Hematopoietic multipotent progenitor cell treated with erythropoietin and hydrocortisone succinate and interleukin-3 and kit ligand, for 17 days (in vitro differentiated cells): ENCODE results near the gene VWA7.
A peak's percentile ranks its signal among the peaks of the same experiment; 100 is the strongest.

Experiments
- DNase-seq: peaks from one replicate; pipeline ENCODE4 v3.0.0-alpha.2; 2015; ENCODE audit warnings: low spot score

The VWA7 gene

GRCh38 chr6:31729979-31730630, 47.0 kb downstream of the VWA7 start:
- peak; percentile 79 for DNase-seq

DNA sequence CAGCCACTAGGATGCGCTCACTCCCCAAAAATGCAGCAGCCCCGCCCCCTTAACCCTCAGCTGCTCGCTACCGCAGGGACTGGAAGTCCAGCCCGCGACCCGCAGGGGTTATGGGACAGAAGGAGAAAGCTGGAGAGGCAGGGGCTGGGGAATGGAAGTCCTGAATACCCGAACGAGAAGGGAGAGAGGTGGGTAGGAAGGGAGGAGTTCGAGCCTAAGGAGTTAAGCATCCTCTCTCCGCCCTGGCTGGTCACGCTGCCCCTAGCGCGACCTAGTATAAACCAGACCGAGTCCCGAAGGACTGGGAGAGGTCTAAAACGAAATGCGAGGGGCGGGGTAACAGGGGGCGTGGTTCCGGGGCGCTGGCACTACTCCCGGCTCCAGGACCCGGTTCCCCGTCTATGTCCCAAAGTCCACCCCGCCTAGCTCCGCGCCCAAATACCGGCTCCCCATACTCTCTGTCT, 47.6 kb downstream of the VWA7 start:
- peak; percentile 85 for DNase-seq

DNA sequence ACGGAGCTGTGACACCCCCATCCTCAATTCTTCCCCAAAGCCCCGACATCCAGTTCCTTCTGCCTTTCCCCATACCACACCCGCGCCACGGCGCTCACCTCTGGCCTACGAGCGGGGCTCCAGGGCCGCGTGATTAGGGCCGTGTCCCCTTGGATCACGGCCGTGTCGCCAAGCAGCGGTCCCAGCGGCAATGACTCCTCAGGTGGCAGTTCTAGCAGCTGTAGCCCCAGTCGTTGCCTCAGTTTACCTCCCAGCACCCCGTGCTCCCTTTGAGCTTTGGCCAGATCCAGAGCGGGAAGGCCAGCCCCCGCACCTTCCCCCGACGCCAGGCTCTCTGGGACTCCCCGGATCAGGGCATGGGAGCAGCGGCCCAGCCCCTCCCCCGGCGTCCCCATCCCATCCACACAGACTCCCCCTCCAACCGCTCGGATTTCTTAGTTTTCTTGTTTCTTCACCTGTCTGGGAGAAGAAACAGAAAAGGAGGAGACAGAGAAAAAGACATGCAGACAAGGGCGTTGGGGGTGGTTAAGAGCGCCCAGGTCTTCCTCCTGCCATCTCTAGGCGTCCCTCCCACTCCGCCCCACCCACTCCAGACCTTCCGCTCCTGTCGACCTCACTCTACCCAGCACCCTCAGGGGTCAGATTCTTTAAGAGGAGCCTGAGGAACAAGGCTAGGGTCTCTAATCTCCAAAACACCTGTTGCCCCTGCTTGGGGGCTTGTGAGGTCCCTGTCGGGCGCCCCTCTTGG, 48.2 kb downstream of the VWA7 start, which contains the start of gene DDAH2:
DDAH2 (minus strand) TSS at position 533 of the 748 bp plus-strand sequence; CDS start at position 395, 138 bp downstream.
- DNase-seq = no peak

- DNase-seq = no peak
Observed at GRCh38 chr6:31727717-31728671, 49.1 kb downstream of the VWA7 start.

GRCh38 chr6:31727034-31727716, 50.0 kb downstream of the VWA7 start:
- no peak for DNase-seq

DNA sequence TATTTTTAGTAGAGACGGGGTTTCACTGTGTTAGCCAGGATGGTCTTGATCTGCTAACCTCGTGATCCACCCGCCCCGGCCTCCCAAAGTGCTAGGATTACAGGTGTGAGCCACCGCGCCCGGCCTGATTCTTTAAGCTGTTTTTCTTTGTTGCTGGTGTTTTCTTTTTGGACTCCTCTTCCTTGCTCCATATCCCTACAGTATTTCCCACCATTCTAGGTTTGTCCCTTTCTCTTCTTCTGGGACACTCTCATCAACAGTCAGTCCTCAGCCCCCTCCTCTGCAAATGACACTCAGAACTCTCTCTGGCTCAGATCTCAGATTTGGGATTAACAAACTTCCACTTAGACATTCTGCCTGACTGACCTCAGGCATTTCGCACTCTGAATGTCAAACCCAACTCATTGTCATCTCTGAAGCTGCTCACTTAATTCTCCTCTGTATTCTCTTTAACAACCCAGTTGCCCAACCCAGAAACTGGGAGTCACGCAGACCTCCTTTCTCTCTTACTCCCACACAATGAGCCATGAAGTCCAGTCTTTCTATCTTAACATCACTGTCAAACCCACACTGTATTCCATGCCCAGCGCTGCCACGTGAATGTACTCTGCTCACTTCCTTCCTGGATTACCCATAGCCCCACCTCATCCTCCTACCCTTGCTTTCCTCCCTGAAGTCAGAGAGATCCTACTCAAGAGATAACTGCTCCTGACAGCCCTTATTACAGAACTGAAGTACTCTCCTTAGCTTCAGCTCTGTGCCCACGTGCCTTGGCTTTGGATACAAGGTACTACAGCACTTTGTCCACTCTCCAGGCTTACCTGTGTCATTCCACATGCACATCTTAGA, 51.4 kb downstream of the VWA7 start:
- DNase-seq = no peak

GRCh38 chr6:31723980-31724691, 53.0 kb downstream of the VWA7 start:
- DNase-seq = no peak

- DNase-seq = no peak
Observed at GRCh38 chr6:31723245-31723979, 53.7 kb downstream of the VWA7 start, which contains the start of gene MPIG6B. Gene MPIG6B (plus strand): TSS chr6:31723373. CDS start chr6:31723384, 11 bp downstream.

DNA sequence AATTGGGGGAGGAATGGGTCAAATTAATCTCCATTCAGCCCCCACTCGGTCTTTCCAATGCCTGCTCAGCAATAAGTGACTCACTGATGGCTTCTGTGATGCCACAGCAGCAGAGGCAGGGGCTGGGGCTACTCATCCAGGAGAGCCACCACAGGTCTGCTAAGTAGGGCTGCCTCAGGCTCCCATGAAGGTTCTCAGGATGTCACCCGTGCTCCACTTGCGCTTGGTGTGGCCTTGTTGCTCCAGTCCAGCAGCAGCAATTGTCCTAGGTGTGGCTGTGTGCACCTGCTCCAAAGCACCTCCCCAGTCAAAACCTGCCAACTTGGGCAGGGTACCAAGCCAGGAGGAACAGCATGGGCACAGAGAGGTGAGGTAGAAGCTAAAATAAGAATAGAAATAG, 55.0 kb downstream of the VWA7 start:
- no peak for DNase-seq

- DNase-seq = no peak
Observed at GRCh38 chr6:31721351-31722020, 55.6 kb downstream of the VWA7 start, which contains the start of gene LY6G6C. Gene LY6G6C (minus strand): TSS chr6:31721746. CDS start chr6:31721679, 67 bp downstream.

DNA sequence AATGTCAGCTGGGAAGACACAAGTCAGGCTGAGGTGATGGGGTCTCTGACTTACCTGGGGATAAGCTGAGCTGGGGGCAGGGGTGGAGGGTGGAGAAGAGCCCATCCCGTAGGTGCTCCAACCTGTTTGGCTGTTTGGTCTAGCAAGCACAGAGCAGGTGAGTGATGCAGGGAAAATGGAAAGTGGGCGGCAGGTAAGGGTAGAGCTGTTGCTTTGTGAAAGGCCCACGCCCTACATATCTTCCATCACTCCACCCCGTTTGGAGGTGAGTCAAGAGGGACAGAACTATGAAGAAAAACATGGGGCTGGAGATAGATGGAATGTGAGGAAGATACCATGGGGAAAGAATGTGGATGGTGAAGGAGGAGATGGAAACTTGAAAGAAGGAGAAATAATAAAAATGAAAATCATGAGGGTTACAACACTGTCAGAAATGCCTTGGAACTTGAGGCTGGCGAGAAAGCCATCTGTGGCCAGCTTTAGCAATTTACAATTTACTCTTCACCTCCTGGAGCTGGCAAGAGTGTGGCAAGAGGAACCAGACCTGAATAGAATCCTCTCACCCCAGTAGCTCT, 56.8 kb downstream of the VWA7 start:
- DNase-seq = no peak

DNA sequence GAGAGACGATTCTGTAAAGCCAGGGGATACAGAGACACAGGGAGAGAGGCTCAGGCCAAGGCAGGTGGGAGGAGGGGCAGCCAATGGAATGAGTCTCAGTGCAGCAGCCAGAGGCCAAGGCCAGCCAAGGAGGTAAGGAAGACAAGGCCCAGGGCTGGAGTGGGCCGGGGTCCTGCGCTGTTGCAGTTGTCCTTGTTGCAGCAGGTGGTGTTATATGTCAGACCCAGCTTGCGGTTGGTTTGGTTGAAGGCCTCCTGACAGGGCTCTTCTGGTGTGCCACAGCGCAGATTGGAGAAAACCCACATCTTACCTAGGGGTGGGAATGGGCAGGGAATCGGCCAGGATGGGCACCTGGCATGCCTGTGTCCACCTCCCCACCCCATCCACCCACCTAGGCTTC, 58.1 kb downstream of the VWA7 start:
- DNase-seq = no peak

DNA sequence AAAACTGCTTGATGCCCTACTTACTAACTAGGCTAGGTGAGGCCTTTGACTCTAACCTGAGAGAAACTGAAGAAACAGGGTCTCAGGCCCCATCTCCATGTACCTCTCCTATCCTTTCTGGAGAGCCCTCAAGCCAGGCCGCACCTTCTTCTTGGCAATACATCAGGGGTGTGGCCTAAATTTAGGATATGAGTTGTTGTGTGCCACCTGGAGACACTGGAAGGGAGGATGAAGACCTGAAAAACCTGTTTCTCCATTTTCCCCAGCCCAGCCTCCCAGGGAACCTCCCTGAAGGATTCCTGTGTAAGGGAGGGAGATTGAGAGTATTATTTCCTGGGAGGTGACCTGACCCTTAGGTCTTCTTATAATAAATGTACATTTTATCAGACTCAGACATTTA, 58.9 kb downstream of the VWA7 start:
- DNase-seq = no peak

GRCh38 chr6:31717499-31718222, 59.5 kb downstream of the VWA7 start:
- no peak for DNase-seq
